Loucy (cell line): ENCODE results near the gene KIRREL3.

ENCODE experiments used
- CTCF ChIP-seq: fragments of 200-600 bp; sonication (generic); conservative IDR thresholded peaks from 2 replicates; pipeline ENCODE4 v1.5.1; 2014; ENCODE audit warnings: mild to moderate bottlenecking, antibody characterized with exemption, low read length
- EZH2phosphoT487 ChIP-seq: fragments of 200-600 bp; IDR thresholded peaks from 2 replicates; pipeline ENCODE4 v1.6.1; 2018; ENCODE audit warnings: antibody characterized with exemption, mild to moderate bottlenecking, moderate library complexity, borderline replicate concordance

DNA sequence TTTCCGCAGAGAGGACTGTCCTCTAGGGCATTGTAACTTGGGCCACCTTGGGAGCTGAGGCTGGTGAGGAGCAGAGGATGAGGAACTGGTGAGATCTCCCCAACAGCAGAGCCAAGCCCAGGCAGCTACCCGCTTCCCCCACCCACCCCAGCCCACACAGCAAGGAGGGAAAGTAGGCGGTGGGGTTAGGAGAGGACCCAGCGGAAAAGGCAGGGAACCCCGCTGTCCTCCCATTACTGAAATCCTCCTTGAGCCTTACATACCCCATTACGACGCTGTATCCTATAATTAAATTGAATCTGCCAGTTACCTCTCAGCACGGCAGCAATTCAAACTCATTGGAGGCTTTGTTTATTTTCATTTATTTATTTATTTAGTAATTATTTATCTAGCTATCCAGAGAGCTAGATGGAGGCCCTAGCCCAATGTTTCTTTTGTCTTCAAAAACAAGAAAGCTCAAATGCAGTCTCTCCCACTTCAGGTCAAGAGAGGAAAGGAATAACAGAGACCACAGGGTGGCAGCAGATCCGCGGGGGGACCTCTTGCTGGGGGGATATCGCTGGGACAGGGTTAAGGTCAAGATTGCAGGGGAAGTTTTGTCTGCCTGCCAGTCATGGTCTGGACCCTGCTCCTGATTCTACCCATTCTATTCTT is 427.1 kb downstream of the KIRREL3 start:
- TF ChIP-seq CTCF = peak; percentile 48
- TF ChIP-seq EZH2phosphoT487 = no peak
